HFF-Myc (cell line): ENCODE results near the gene MICU1.

Experiments
- DNase-seq: peaks from one replicate; pipeline ENCODE4 v3.0.0-alpha.2; 2011; ENCODE audit warnings: low read depth; ENCODE audit errors: extremely low read depth
- H3K4me3 ChIP-seq: replicated peaks from 2 replicates; pipeline ENCODE4 v1.5.1; 2011; ENCODE audit warnings: low read depth, mild to moderate bottlenecking, control low read depth, low read length
- TF ChIP-seq, protein P1 (sequence below): IDR thresholded peaks from 2 replicates; pipeline ENCODE4 v1.5.1; 2012; ENCODE audit warnings: mild to moderate bottlenecking, low read depth, low read length, control low read depth; ENCODE audit errors: missing control alignments

The MICU1 gene

GRCh38 chr10:72661431-72661830 is 35.6 kb upstream of the MICU1 start:
- no peak for DNase-seq
- H3K4me3 ChIP-seq = no peak overlapping the region
- TF ChIP-seq, protein P1, sequence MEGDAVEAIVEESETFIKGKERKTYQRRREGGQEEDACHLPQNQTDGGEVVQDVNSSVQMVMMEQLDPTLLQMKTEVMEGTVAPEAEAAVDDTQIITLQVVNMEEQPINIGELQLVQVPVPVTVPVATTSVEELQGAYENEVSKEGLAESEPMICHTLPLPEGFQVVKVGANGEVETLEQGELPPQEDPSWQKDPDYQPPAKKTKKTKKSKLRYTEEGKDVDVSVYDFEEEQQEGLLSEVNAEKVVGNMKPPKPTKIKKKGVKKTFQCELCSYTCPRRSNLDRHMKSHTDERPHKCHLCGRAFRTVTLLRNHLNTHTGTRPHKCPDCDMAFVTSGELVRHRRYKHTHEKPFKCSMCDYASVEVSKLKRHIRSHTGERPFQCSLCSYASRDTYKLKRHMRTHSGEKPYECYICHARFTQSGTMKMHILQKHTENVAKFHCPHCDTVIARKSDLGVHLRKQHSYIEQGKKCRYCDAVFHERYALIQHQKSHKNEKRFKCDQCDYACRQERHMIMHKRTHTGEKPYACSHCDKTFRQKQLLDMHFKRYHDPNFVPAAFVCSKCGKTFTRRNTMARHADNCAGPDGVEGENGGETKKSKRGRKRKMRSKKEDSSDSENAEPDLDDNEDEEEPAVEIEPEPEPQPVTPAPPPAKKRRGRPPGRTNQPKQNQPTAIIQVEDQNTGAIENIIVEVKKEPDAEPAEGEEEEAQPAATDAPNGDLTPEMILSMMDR = no peak

- TF ChIP-seq, protein P1 = no peak
- no peak for DNase-seq
- H3K4me3 ChIP-seq = no peak overlapping the region
Observed at GRCh38 chr10:72660220-72660619, 34.3 kb upstream of the MICU1 start.

GRCh38 chr10:72659694-72660093 is 33.8 kb upstream of the MICU1 start:
- H3K4me3 ChIP-seq = no peak overlapping the region
- TF ChIP-seq, protein P1 = no peak
- no peak for DNase-seq

DNA sequence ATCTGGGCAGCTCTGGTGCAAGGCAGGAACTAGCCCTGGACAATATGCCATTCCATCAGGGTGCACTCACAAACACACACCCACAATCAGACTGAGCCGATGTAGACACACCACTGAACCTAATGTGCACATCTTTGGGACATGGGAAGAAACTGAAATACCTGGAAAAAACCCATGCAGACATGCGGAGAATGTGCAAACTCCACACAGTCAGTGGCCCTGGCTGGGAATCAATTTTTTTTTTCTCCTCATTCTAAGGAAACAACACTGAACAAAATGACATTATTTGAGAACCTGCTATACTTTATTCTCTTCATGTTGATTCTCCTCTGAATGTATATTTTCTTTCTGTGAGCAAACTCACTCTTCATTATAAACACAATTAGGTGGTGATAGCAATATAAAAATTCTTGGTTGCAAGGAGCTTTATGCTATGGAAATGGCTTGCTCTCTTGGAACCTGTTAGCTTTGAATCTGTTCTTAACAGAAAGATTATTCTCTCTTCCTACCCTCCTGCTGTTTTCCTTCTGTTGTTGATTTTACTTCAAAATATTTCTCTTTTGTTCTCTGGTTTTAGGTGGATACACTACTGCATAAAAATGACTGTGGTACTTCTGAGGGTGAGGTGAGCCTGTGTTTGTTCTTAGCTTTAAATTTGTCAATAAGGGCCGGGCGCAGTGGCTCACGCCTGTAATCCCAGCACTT is 33.0 kb upstream of the MICU1 start:
- no peak for DNase-seq
- TF ChIP-seq, protein P1 = no peak
- H3K4me3 ChIP-seq = no peak overlapping the region

DNA sequence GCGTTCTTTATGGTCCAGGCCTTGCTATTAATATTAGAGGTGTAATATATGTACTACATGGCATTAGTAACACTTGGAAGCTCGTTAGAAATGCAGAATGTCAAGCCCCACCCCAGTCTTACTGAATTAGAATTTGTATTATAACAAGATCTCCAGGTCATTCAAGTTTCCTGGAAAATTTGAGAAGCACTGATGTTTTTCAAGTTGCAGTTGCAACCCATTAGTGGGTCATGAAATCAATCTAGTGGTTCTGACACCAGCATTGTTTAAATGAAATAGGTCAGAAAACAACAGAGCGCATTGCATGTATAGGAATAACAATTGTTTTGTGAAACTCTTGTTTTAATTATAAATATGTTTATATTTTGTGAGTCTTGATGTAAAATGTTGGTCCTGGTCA is 28.8 kb upstream of the MICU1 start:
- no peak overlapping the region for H3K4me3 ChIP-seq
- no peak for DNase-seq
- TF ChIP-seq, protein P1 = no peak

- DNase-seq = no peak
- H3K4me3 ChIP-seq = no peak overlapping the region
- TF ChIP-seq, protein P1 = no peak
Observed at GRCh38 chr10:72653383-72654096, 27.7 kb upstream of the MICU1 start.

GRCh38 chr10:72649291-72649690 is 23.4 kb upstream of the MICU1 start:
- TF ChIP-seq, protein P1 = no peak
- DNase-seq = no peak
- no peak overlapping the region for H3K4me3 ChIP-seq
